HG03521 (cell line): ENCODE measurements around the gene PSMB10.
"Not testable (repeated sequence)": the region's sequence is repeated elsewhere in the genome, so short reads cannot be mapped to it uniquely, and the experiment has no call there.

ENCODE experiments used
- ATAC-seq: cut with Tn5 transposase; IDR thresholded peaks from one replicate; pipeline ENCODE4 v1.9.1; 2021; ENCODE audit warnings: mild to moderate bottlenecking, moderate library complexity; ENCODE audit not compliant: unreplicated experiment

The PSMB10 gene

GRCh38 chr16:67936124-67936879 lies at the start of gene PSMB10:
TSS of gene PSMB10 (minus strand) at chr16:67936850. CDS start at chr16:67936749, 101 bp downstream.
- ATAC-seq: peak; percentile 1

DNA sequence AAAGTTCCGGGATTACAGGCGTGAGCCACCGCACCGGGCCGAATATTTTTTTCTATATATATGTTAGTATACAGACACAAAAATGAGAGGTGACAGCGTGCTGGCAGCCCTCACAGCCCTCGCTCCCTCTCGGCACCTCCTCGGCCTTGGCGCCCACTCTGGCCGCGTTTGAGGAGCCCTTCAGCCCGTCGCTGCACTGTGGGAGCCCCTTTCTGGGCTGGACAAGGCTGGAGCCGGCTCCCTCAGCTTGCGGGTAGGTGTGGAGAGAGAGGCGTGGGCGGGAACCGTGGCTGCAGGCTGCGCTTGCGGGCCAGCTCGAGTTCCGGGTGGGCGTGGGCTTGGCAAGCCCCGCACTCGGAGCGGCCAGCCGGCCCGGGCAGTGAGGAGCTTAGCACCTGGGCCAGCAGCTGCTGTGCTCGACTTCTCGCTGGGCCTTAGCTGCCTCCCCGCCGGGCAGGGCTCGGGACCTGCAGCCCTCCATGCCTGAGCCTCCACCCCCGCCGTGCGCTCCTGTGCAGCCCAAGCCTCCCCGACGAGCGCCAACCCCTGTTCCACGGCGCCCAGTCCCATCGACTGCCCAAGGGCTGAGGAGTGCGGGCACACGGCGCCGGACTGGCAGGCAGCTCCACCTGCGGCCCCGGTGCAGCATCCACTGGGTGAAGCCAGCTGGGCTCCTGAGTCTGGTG lies 45.5 kb upstream of the PSMB10 start:
- no peak for ATAC-seq

DNA sequence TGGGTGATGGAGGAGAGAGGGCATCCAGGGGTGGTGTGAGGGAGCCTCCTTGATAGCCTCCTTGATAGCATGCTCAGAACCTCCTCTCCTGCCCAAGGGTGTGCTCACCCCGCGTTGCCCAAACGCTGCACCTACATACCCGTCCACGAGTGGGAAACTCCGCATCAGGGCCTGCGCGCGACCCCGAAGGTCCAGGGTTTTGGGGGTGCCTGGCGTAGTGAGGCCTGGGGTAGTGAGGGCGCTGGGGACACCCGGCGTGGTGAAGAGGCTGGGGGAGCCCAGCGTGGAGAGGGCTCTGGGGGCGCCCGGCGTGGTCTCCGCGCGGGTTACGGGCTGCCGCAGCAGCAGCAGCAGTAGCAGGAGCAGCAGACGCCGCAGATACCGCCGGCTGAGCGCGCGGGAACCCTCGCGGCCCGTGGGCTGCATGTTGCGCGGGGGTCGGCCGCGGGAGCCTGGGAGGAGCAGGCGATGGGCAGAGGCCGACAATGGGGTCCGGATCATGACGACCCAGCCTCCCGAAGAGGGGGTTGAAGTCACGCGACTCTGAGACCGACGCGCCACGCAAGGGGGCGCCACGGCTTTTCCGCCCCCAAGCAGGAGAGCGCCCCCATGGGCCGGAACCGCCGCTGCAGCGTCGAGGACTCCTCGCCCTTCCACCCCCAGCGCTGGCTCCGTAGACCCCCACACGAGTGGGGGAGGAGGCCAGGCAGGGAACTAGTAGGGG lies 43.5 kb upstream of the PSMB10 start, which contains the start of gene DPEP3:
DPEP3 (minus strand) TSS at position 545 of the 724 bp plus-strand sequence; CDS start at position 426, 119 bp downstream.
- no peak for ATAC-seq

GRCh38 chr16:67977469-67978227 lies 41.0 kb upstream of the PSMB10 start:
- ATAC-seq: no peak

GRCh38 chr16:67977005-67977404 lies 40.4 kb upstream of the PSMB10 start:
- ATAC-seq: no peak

DNA sequence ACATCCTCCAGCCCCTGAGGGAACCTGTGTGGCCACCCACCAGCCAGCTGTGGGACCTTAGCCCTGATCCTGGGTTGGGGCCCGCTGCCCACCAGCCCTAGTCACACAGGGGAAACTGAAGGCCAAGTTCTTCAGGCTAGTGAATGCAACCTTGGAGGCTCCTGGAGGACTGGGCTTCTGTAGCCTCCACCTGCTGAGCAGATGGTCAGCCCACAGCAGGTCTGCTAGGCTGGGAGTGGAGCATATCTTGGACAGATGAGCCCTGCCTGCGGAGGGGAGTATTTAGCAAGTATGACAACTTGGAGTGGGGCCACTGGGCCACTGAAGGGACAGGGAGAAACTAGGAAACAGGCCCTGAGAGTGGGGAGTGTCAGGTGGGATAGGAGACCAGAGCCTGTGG lies 39.6 kb upstream of the PSMB10 start:
- no peak for ATAC-seq

- no peak for ATAC-seq
Observed at GRCh38 chr16:67975321-67976105, 38.9 kb upstream of the PSMB10 start.

DNA sequence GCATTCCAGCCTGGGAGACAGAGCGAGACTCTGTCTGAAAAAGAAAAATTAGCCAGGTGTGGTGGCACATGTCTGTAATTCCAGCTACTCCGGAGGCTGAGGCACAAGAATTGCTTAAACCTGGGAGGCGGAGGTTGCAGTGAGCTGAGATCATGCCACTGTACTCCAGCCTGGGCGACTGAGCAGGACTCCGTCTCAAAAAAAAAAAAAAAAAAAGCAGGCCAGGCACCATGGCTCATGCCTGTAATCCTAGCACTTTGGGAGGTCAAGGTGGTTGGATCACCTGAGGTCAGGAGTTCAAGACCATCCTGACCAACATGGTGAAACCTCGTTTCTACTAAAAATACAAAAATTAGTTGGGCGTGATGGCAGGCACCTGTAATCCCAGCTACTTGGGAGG lies 35.6 kb upstream of the PSMB10 start:
- not testable (repeated sequence) for ATAC-seq

DNA sequence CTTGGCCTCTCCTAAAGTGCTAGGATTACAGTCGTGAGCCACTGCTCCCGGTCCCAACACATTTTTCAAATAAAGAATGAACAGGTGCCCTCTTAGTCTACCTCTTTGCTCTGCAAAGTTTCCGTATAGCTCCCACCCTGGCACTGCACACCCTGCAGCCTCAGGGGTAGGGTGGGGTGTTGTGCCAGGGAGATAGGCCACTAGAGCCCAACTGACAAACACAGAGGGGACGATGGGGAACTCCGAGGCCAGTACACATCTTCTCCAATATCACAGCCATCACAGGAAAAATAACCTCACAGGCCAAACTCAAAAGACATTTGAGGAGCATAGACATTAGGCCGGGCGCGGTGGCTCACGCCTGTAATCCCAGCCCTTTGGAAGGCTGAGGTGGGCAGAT lies 34.5 kb upstream of the PSMB10 start:
- no peak for ATAC-seq

DNA sequence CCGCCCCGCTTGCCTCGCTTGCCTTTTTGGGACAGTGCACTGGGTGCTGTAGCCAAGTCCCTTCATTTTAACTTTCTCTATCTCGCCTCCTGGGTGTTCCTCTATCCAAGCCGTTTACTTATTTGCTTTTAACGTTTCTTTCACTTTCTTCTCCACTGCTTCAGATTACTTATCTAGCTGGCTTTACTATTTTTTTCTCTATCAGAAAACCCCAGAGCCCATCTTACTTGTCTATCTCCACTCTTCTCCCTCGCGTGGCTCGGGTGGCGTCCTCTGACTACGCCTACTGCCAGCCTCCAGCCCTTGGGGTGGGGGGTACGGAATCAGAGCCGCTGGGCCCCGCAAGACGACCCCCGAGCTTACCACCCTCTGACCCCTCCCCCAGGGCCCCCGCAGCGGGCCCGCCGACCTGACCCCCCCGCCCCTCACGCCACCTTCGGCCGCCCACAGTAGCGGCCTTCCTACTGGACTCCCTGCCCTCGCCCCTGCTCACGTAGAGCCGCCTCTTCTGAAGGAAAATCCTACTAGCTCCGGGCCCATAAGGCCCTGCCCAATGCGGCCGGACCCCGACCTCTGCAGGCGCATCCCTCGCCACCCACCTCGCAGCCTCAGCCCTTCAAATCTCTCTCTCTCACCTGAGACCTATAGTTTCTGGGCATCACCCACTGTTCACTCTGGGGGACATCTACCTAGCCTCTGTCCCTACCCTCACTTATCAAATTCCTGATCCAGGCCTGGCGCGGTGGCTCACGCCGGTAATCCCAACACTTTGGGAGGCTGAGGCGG lies 32.8 kb upstream of the PSMB10 start:
- no peak for ATAC-seq

DNA sequence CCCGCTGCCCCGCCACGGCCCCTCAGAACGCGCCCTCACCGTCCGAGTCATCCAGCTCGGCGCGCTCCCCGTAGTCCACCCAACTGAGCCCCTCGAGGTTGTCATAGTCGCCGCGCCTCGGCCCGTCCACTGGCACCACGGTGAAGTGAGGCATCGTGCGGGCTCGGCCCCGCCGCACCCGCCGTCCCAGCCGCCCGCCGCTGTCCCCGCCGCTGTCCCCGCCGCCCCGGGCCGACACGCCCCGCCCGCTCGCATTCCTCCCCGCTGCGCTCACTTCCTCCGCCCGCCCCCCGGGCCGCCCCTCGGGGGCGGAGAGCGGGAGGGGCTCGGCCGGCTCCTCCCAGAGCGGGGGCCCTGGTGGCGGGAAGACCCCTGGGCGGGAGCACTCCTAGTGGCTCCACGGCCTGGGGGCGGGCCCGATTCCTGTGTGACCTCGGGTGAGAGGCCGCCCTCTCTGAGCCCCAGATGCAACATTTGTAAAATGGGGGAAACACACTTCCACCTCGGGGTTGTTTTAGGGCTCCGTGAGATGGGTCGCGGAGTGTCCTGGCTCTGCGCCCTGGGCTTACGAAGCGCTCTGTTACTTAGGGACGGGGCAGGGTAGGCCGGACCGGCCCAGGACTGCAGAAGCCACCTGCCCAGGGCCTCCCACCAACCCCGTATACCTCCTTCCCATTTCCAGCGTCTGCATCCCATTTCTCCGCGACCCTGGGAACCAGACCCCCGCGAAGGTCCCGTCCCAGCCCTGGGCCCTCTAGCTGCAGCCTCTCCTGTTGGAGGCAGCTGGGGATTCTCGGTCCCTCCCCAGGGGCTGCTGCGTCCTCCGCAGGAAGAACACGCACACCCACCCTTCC lies 32.0 kb upstream of the PSMB10 start, which contains the start of gene SLC12A4:
SLC12A4 (minus strand) TSS at position 238 of the 854 bp plus-strand sequence; CDS start at position 154, 84 bp downstream.
- ATAC-seq: peak; percentile 83

DNA sequence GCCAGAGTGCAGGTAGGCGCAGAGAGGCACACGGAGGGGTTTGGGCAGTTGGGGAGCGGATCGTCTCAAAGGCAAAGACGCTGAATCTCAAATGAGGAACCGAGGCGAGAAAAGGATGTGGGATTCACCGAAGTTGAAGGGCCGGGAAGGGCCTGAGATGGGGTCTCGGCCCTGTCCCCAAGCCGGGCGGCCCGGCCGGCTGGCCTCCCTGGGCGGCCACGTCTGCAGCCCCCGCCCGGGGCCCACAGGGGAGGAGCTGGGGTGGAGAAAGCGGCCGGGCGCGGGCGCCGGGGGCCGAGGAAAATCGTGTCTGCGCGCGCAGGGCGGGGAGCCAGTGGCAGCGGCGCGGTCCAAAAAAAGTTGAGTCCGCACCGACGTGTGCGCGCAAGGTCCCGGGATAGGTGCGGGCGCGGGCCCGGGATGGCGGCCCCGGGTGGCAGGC lies 31.3 kb upstream of the PSMB10 start:
- ATAC-seq: peak; percentile 24

- ATAC-seq: no peak
Observed at GRCh38 chr16:67967183-67967957, 30.7 kb upstream of the PSMB10 start.

DNA sequence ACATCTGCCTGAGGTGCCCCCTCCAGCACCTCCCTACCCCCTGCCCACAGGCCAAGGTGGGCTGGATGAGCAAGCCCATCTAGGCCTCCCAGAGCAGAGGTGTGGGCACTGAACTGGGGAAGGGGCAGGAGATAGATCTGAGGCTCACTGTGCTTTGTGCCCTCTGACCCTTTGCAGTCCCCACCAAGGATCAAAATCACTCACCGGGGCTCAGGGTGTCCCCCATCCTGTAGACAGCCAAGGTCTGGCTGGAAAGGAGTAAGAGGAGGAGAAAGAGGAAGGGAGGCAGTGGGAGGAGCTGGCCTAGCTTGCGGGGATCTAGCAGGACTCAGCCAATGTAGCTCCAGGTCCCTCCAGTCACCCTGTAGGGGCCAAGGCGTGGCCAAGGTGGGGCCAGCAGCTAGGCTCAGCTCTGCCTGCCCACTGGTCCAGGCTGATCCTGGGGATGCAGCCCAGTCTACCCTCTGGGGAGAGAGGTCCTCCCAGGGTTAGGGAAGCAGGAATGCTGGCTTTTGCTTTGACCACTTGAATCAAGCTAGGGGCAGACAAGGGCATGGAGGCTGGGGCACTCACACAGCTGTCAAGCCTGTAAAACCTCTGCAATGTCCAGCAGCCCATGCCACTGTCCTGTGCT lies 30.0 kb upstream of the PSMB10 start:
- ATAC-seq: no peak

- no peak for ATAC-seq
Observed at GRCh38 chr16:67965668-67966548, 29.3 kb upstream of the PSMB10 start.
